GM19455 (cell line): ENCODE results near the gene CDH16.

ENCODE experiments used
- ATAC-seq: cut with Tn5 transposase; IDR thresholded peaks from one replicate; pipeline ENCODE4 v1.9.1; 2021; ENCODE audit not compliant: unreplicated experiment

The CDH16 gene

GRCh38 chr16:66930189-66930588 is 11.5 kb upstream of the CDH16 start:
- no peak for ATAC-seq

- no peak for ATAC-seq
Measured at GRCh38 chr16:66928702-66929388, 10.2 kb upstream of the CDH16 start.

GRCh38 chr16:66927918-66928649 is 9.4 kb upstream of the CDH16 start:
- ATAC-seq, result no peak

GRCh38 chr16:66926961-66927436 is 8.3 kb upstream of the CDH16 start:
- no peak for ATAC-seq

GRCh38 chr16:66926171-66926947 is 7.7 kb upstream of the CDH16 start:
- no peak for ATAC-seq

- ATAC-seq, result no peak
Measured at GRCh38 chr16:66925322-66925840, 6.7 kb upstream of the CDH16 start, which contains the start of gene RRAD. Gene RRAD, minus strand, starts transcription at chr16:66925535. Its CDS starts 356 bp downstream, at chr16:66925179.

GRCh38 chr16:66924527-66925321 is 6.0 kb upstream of the CDH16 start:
- no peak for ATAC-seq

GRCh38 chr16:66923866-66924265 is 5.2 kb upstream of the CDH16 start:
- ATAC-seq, result no peak

GRCh38 chr16:66923247-66923731 is 4.6 kb upstream of the CDH16 start:
- no peak for ATAC-seq

- ATAC-seq, result no peak
Measured at GRCh38 chr16:66921729-66922450, 3.2 kb upstream of the CDH16 start.

- no peak for ATAC-seq
Measured at GRCh38 chr16:66920924-66921680, 2.4 kb upstream of the CDH16 start.

GRCh38 chr16:66920299-66920590 is 1.6 kb upstream of the CDH16 start:
- ATAC-seq, result no peak

GRCh38 chr16:66919569-66920298 is 1.0 kb upstream of the CDH16 start:
- ATAC-seq, result no peak

GRCh38 chr16:66918355-66918754 is 330 bp downstream of the CDH16 start:
- no peak for ATAC-seq

GRCh38 chr16:66917741-66918140 is 944 bp downstream of the CDH16 start:
- ATAC-seq, result no peak

GRCh38 chr16:66916518-66916917 is 2.2 kb downstream of the CDH16 start:
- ATAC-seq, result no peak

- no peak for ATAC-seq
Measured at GRCh38 chr16:66915041-66915440, 3.6 kb downstream of the CDH16 start.

GRCh38 chr16:66914541-66914940 is 4.1 kb downstream of the CDH16 start:
- ATAC-seq, result no peak

- ATAC-seq, result no peak
Measured at GRCh38 chr16:66913711-66914110, 5.0 kb downstream of the CDH16 start.
